Measurements from ENCODE around the gene FGF14.

FGF14 gene

DNA sequence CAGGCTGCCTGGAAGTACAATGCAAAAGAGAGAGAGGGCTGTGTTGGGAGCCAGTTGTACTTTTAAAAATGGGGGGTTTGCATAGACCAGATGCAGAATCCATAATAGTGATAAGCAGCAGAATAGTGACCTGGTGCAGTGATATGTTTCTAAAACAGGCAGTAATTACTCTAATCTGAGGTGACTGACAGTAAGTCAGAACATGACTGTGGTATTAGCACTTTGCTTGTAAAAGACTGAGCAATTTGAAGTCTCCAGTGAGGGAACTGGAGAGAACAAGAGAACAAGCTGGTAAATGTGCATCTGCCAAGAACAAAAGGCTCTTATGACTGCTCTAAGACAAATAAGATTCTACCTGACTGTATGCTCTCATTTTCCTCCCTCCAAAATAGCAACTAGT is 565.9 kb downstream of the FGF14 start:
- DNase-seq (ENCODE audit: insufficient read length, low spot score): no peak
- FAIRE-seq: no peak

DNA sequence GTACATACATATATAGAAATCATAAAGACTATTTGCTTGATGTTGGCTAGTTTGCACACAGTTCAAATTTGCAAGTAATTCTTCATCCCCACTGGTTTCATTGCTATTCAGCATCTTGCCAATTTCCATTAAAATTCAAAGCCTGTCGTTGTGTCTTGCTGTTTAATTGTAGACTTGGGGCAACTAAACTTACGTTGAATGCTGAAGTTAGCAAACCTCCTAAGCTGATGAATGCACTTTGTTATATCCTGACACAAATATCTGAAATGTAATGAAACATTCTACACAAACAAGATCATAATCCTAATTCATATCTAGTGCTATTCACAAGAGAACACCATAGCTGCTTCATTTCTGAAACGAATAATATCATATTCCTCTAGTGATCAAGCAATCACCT is 568.2 kb downstream of the FGF14 start:
- FAIRE-seq: no peak

GRCh38 chr13:101830035-101830434 is 571.8 kb downstream of the FGF14 start:
- DNase-seq (ENCODE audit: insufficient read length, low spot score) (no peak), FAIRE-seq (no peak)

More for the DNA sequence above, 568.2 kb downstream of the FGF14 start:
- DNase-seq (ENCODE audit: insufficient read length, low spot score): no peak

- FAIRE-seq (no peak), DNase-seq (ENCODE audit: insufficient read length, low spot score) (no peak)
These were observed 572.4 kb downstream of the FGF14 start for GRCh38 chr13:101829484-101829883.

DNA sequence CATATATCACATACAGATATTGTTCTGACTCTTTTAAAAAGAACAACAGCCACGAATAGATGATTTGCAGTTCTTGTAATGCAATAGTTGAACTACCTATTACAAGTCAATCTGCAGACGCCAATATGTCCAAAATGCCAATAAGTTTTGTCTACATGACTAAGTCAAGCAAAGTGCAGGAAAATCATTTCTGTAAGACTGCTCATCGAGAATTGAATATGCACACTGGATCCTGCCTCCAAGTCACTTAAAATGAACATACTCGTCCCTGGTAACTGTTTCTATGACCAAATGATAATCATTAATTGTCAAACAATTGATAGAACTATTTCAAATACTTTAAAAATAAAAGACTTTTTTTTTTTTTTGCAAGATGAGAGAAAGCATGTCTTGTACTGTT is 573.7 kb downstream of the FGF14 start:
- FAIRE-seq: no peak
- DNase-seq (ENCODE audit: insufficient read length, low spot score): no peak

DNA sequence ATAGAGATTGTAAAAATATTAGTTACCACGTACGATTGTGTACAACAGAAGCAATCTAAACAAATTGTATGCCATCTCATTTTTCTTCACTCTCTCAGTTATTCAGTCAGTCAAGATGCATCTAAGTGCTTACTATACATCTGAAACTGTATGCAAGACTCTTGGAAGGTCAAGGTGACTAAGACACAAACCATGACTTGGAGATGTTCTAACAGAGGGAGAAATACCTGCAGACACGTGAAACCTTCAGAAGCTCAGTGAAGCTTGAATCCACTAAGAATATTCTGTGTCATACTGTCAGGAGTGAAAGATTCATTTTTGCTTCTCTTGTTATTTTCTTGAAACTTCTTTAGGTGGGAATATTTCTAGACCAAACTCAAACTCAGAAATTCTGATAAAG is 584.0 kb downstream of the FGF14 start:
- FAIRE-seq: no peak
- DNase-seq (ENCODE audit: insufficient read length, low spot score): no peak

- FAIRE-seq: no peak
- DNase-seq (ENCODE audit: insufficient read length, low spot score): no peak
These were observed 590.0 kb downstream of the FGF14 start for GRCh38 chr13:101811881-101812280.

DNA sequence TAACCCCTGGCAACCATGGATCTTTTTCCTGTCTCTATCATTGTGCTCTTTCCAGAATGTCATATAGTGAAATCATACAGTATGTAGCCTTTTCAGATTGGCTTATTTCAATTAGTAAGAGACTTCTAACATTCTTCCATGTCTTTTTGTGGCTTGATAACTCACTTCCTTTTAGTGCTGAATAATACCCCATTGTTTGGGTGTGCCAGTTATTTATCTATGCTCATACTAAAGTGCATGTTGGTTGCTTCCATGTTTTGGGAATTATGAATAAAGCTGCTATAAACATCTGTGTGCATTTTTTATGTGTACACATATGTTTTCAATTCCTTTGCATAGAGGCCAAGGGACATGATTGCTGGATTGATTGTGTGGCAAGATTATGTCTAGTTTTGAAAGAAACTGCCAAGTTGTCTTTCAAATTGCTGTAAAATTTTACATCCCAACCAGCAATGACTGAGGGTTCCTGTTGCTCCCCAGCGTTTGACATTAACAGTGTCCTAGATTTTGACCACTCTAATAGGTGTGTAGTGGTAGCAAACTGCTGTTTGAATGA is 590.5 kb downstream of the FGF14 start:
- DNase-seq (ENCODE audit: insufficient read length, low spot score) (no peak), FAIRE-seq (no peak)

DNA sequence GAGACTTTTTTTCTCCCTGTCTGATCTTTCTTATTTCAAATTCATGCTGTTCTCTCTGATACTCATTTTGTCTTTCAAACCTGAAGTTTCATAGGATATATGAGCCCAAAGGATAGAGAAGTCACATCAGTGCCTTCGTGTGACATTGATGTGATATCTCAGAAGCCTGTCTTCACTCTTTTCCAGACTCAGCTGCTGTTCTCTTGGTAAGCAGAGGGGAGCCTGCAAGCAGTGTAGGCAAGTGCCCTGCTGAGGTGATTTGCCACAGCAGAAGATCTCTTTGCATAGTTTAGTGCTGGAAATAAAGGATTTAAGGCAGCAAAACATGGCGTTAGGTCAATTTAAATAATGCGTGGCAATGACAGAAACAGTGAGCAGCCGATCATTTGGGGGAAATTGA is 602.7 kb downstream of the FGF14 start:
- DNase-seq (ENCODE audit: insufficient read length, low spot score) (no peak), FAIRE-seq (no peak)

- FAIRE-seq: no peak
- no peak for DNase-seq (ENCODE audit: insufficient read length, low spot score)
These were observed 603.4 kb downstream of the FGF14 start for GRCh38 chr13:101798437-101798836.

GRCh38 chr13:101795460-101795859 is 606.4 kb downstream of the FGF14 start:
- FAIRE-seq (no peak), DNase-seq (ENCODE audit: insufficient read length, low spot score) (no peak)

- no peak for DNase-seq (ENCODE audit: insufficient read length, low spot score)
- FAIRE-seq: no peak
These were observed 606.8 kb downstream of the FGF14 start for GRCh38 chr13:101795025-101795424.

DNA sequence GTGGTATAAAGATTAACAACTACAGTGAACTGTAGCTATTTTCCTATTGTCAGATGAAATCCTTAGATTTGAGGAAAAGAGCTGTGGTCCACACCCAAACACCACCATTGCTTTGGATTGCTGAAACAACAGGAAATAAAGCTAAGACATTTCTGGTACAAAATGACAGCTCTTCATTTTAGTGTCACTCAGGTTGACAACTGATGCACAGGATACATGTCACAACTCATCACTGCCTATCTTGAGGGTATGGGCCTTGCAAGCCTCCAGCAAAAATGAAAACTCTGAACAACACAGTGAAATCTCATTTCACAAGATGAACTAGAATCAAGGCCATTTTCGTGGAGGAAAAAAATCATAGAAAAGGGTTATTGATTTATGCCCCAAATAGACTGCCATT is 609.7 kb downstream of the FGF14 start:
- no peak for FAIRE-seq
- no peak for DNase-seq (ENCODE audit: insufficient read length, low spot score)

GRCh38 chr13:101785858-101786257 is 616.0 kb downstream of the FGF14 start:
- DNase-seq (ENCODE audit: insufficient read length, low spot score) (peak; percentile 9), FAIRE-seq (no peak)

- DNase-seq (ENCODE audit: insufficient read length, low spot score): no peak
- no peak for FAIRE-seq
These were observed 617.5 kb downstream of the FGF14 start for GRCh38 chr13:101784313-101784712.

- no peak for FAIRE-seq
- no peak for DNase-seq (ENCODE audit: insufficient read length, low spot score)
These were observed 618.3 kb downstream of the FGF14 start for GRCh38 chr13:101783554-101783953.

DNA sequence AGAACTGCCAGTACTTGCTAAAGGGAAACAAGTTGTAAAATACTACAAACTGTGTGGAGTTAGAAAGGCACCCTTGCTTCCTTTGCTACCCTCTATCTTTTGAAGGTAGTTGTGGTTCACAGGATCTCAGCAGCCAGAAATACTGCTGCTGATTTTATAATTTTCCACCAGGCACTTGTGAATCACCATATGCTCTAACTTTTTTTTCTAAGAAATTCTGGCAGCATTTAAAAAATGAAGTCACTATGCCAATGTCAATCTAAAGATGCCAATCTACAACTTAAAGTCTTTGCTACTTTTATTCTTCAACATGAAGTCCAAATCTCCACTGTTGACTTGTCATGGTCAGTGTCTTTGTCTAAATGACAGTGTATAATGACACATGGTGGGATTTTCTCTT is 621.6 kb downstream of the FGF14 start:
- FAIRE-seq (no peak), DNase-seq (ENCODE audit: insufficient read length, low spot score) (no peak)

- FAIRE-seq (no peak), DNase-seq (ENCODE audit: insufficient read length, low spot score) (no peak)
These were observed 622.7 kb downstream of the FGF14 start for GRCh38 chr13:101779147-101779546.

DNA sequence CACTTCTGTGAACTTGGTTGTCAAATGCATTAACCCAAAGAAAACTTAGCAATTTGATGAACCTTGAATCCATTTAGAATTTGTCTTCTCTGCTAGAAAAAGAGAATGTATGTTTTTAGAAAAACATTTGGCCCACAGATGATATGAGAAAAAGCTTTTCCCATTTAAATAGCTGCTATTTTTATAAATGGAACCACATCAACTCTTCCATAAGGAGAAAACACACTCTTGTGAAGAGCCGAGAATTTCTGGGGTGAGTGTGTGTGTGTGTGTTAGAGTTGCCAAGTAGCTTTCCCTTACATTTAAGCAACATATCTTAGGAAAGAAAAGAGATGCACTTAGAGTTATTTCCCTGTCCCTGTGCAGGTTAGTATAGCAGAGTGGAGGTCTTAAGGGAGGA is 626.6 kb downstream of the FGF14 start:
- DNase-seq (ENCODE audit: insufficient read length, low spot score) (no peak), FAIRE-seq (no peak)

- no peak for FAIRE-seq
- no peak for DNase-seq (ENCODE audit: insufficient read length, low spot score)
These were observed 627.5 kb downstream of the FGF14 start for GRCh38 chr13:101774393-101774792.

DNA sequence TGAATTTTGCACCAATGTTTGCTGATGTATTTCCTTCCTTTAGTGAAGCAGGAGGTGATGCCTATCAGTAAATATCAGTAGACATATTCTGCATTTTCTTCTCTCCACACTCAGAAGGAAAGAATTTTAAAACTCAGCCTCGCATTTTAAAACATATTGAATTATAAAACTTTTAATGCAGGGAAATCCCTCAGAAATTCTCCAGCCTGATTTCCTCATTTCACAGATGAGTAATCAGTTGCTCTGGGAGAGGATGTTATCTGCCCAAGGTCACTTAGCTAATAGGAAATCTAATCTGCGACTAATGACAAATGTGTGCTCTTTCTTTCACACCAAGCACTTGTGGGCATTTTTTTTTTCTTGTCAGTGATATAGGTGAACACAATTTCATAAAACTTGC is 628.8 kb downstream of the FGF14 start:
- FAIRE-seq (no peak), DNase-seq (ENCODE audit: insufficient read length, low spot score) (no peak)

DNA sequence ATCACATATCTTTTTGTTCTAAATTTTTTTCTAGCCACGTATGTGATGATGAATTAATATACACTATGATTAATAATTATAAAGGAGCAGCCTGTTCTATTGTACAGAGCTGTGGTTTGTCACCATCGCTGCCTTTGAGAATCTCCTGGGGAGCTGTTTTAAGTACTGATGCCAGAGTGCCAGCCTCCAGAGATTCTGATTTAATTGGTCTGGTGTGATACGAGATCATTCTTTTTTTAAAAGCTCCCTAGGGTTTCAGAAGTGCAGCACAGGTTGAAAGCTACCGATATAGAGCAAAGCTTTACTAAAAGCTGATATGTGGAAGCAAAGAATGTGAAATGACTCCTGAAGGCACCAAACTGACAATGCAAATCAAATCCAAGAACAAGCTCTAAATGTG is 634.7 kb downstream of the FGF14 start:
- no peak for FAIRE-seq
- no peak for DNase-seq (ENCODE audit: insufficient read length, low spot score)

- FAIRE-seq (no peak), DNase-seq (ENCODE audit: insufficient read length, low spot score) (no peak)
These were observed 638.7 kb downstream of the FGF14 start for GRCh38 chr13:101763191-101763590.
